GM18508 (cell line): ENCODE results near the gene CABP7.

Experiments
- ATAC-seq: cut with Tn5 transposase; IDR thresholded peaks from one replicate; pipeline ENCODE4 v1.9.1; 2021; ENCODE audit warnings: moderate number of reproducible peaks; ENCODE audit not compliant: insufficient read depth, unreplicated experiment

Gene CABP7

GRCh38 chr22:29768052-29768693 lies 48.4 kb downstream of the CABP7 start:
- no peak for ATAC-seq

GRCh38 chr22:29769723-29770321 lies 50.0 kb downstream of the CABP7 start:
- ATAC-seq: no peak

- no peak for ATAC-seq
These were observed 52.4 kb downstream of the CABP7 start for GRCh38 chr22:29772170-29772641.

GRCh38 chr22:29773233-29773632 lies 53.4 kb downstream of the CABP7 start:
- ATAC-seq: no peak

- ATAC-seq: no peak
These were observed 60.4 kb downstream of the CABP7 start for GRCh38 chr22:29780220-29780619.

GRCh38 chr22:29780748-29781676 lies 61.2 kb downstream of the CABP7 start:
- ATAC-seq: no peak
